Fibroblast of the aortic adventitia (primary cell): ENCODE data around the gene KCNH1. TPM values are rescaled to one million over a fixed set of nuclear protein-coding genes. Genes with fewer than 3 reads are reported as not detected.

Source experiments
- DNase-seq: peaks from one replicate; pipeline ENCODE4 v3.0.0-alpha.2; 2010; ENCODE audit warnings: low read depth
- H3K4me3 ChIP-seq: 2 replicates; pipeline ENCODE4 v1.5.1; 2011; ENCODE audit warnings: low read depth, mild to moderate bottlenecking, control low read depth, low read length, moderate library complexity
- total RNA-seq: library from RNA; depleted of rRNA; stranded (reverse); fragments of >200 nt; gene quantifications from 2 replicates; pipeline ENCODE4 v1.2.3, GENCODE V29; 2012; ENCODE audit warnings: low replicate concordance
- TF ChIP-seq, protein P1 (sequence below): IDR thresholded peaks from 2 replicates; pipeline ENCODE4 v1.5.1; 2011; ENCODE audit warnings: mild to moderate bottlenecking, low read length, control low read depth, inconsistent platforms; ENCODE audit not compliant: insufficient read depth

The KCNH1 gene
- total RNA-seq, 1 donor: not detected

DNA sequence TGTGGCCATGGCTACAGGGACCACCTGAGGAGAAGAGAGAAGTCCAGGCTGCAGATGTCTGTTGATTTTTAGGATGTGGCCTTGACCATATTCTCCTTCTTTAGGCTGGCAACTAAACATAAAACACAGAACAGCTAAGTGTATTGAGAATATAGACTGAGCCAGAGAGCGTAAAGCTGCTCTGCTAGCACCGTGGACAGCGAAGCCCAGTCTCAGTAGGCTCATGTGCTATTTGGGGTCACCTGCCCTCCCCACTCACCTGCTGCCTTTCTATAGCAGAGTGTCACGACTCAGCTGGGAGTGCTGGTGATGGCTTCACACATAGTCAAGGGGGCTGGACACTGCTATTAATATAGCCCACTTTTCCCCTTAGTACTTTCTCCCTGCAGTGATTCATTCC is 278.5 kb downstream of the KCNH1 start:
- TF ChIP-seq, protein P1, sequence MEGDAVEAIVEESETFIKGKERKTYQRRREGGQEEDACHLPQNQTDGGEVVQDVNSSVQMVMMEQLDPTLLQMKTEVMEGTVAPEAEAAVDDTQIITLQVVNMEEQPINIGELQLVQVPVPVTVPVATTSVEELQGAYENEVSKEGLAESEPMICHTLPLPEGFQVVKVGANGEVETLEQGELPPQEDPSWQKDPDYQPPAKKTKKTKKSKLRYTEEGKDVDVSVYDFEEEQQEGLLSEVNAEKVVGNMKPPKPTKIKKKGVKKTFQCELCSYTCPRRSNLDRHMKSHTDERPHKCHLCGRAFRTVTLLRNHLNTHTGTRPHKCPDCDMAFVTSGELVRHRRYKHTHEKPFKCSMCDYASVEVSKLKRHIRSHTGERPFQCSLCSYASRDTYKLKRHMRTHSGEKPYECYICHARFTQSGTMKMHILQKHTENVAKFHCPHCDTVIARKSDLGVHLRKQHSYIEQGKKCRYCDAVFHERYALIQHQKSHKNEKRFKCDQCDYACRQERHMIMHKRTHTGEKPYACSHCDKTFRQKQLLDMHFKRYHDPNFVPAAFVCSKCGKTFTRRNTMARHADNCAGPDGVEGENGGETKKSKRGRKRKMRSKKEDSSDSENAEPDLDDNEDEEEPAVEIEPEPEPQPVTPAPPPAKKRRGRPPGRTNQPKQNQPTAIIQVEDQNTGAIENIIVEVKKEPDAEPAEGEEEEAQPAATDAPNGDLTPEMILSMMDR: no peak
- DNase-seq: no peak

DNA sequence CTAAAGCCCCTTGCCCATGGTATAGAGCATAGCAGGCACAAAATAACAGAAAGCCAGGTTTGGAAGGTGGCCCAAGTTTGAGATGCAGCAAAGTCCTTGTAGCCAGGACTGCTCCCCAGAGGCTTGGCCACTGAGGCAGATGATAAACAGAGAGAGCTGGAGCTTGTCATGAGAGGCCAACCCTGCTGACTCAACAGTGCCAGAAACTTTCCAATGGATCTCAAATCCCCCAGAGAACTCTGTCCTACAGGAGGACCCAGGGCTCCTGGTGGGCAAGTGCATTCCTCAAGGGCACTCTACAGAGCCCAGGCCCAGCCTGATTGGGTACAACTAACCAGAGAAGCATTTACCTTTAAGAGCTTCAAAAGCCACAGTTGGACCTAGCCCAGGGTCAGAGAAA is 280.7 kb downstream of the KCNH1 start:
- H3K4me3 ChIP-seq: no peak overlapping the region
- no peak for DNase-seq

More for the DNA sequence above, 278.5 kb downstream of the KCNH1 start:
- H3K4me3 ChIP-seq: no peak overlapping the region

DNA sequence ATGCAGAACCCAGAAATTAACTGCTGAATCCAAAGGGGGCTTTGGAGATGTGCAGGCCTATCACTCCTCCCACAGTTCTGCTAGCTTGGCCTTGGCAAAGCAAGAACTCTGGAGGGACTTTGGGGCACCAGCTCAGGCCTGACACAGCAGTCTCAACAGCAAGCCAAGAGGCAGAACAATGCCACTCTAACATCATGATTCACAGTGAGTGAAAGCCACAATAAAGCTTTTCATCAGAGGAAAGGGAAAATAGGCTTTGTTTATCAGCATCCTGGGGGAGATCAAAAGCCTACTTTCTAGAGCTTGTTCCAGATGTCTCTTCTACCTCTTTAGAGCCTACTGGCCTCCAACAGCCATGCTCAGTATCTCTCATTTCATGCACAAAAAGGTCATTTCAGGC is 283.4 kb downstream of the KCNH1 start:
- no peak for DNase-seq
- H3K4me3 ChIP-seq: no peak overlapping the region
- TF ChIP-seq, protein P1: no peak

More for the DNA sequence above, 280.7 kb downstream of the KCNH1 start:
- TF ChIP-seq, protein P1: no peak

DNA sequence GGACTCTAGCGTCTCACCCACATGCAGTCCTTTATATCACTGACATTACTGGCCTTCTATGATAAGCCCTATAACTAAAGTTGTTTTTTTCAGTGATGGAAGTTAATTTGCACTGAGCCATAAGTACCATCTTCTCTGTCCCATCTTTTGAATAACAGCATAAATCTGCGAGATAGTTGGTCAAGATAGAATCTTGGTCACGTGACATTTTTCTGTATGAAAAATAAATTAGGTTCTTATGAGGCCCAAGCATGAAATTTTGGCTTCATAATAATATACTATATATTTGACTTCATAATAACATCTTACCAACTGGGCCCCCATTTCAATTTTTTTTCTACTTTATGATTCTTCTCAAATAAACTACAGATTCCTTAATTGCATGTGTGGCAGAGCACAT is 285.5 kb downstream of the KCNH1 start:
- H3K4me3 ChIP-seq: no peak overlapping the region
- no peak for DNase-seq
- TF ChIP-seq, protein P1: no peak

DNA sequence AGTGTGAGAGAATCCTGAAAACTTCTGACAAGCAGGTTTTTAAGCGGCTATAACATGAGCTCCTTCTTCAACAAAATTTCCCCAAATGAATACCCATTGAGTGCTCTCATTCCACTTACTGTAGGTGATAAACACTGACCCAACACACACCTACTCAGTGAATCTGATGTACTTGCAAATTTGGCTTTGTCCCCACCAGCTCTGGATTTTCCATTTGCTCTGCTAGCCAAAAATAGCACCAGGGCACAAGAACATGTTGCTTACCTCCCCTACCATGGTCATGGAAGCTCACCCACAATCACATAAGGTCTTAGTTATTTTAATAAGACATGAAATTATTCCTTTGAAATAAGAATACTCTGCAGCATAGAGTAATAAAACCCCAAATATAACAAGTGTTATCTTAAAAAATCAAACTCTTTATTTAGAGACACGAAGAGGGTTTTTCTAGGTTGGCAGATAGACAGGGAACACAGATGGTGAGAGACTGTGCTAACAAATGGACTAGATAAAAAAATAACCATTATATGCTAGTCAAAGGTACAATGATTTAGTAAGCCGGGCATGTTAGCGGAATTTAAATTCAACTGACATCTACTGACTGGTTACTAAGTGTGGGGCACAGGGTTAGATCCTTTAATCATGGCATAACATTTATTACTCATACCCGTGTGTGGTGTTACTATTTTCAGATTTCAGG is 291.9 kb downstream of the KCNH1 start:
- no peak for DNase-seq
- no peak overlapping the region for H3K4me3 ChIP-seq
- TF ChIP-seq, protein P1: no peak

DNA sequence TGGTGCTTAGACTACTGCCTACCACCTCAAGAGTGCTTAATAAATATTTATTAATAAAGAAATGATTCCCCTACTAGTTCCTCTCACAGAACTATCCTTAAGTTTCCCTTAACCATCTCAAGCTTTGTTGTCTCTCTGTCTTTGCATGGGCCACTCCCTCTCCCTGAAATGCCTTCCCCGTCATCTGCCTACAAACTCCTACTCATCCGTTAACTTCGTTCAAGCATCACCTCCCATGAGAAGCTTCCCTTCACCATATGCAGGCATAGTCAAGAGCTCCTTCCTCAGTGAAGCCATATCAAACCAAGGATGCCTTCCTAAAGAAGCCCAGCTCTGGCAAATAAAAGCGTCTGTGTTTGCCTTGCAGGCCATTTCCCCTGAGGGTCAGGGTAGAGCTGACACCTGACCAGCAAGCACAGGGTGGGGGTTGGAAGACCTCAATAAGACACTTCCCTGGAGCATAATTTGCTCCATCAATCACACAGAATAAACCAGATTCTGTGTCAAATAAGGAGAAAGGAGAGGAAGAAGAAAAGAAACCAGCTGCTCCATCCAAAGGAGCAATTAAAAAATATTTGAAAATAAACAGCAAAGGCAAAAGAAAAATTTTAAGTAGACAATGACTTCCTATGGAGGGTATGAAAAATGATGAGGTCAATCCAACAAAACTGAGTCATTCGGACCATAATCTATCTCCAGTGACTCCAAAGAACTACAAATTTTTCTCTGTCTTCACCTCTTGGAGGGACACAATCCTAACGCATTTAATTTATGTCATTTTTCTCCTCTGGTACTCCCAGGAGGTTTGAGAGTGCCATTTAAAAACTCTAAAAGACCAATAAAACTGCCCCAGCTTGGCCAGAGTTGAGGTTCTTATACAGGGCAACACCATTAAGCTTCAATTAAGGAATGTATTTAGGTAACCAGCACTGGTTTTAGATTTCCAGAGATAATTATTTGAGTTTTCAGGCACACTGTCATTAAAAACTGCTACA is 303.6 kb downstream of the KCNH1 start:
- DNase-seq: no peak
- TF ChIP-seq, protein P1: no peak
- H3K4me3 ChIP-seq: no peak overlapping the region
